Daoy (cell line): ENCODE results near the gene PAM16. TPM values are rescaled to one million over a fixed set of nuclear protein-coding genes. Genes with fewer than 3 reads are reported as not detected.
A peak's percentile ranks its signal among the peaks of the same experiment; 100 is the strongest.

ENCODE experiments used
- DNase-seq: peaks from one replicate; pipeline ENCODE4 v3.0.0-alpha.2; 2015; ENCODE audit warnings: low read depth
- total RNA-seq: library from RNA; depleted of rRNA; stranded (reverse); fragments of >200 nt; shearing (Covaris generic); gene quantifications from 2 replicates; pipeline ENCODE4 v1.2.3, GENCODE V29; 2014

The PAM16 gene
- total RNA-seq, 1 experiment from 2014 or later = 71.8 TPM

DNA sequence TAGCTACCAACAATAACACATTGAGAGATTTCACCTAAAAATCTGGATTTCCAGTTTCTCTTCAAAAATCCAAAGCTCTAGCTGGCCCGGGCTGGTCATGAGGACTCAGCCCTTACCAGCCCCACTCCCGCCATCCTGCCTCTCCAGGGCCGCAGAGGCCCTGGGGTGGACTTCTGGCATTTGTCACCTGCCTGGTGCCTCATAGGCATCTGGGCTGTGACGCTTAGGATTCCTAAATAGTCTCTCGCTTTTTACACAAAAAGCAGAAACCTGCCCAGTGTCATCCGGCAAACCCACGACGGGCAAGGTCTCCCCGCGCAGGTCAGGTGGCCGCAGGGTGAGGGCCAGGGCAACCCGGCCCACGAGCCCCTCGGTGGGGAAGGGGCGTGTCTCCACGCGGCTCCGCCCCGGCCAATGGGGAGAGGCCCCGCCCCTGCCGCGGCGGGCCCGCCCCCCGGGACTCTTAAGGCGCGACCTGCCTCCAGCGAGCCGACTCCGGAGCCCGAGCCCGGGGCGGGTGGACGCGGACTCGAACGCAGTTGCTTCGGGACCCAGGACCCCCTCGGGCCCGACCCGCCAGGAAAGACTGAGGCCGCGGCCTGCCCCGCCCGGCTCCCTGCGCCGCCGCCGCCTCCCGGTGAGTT is 20.4 kb upstream of the PAM16 start, which contains the start of gene VASN:
VASN (plus strand) TSS at position 492 of the 644 bp plus-strand sequence. CDS start 9,030 bp downstream, outside the sequence.
- DNase-seq = peak; percentile 77

DNA sequence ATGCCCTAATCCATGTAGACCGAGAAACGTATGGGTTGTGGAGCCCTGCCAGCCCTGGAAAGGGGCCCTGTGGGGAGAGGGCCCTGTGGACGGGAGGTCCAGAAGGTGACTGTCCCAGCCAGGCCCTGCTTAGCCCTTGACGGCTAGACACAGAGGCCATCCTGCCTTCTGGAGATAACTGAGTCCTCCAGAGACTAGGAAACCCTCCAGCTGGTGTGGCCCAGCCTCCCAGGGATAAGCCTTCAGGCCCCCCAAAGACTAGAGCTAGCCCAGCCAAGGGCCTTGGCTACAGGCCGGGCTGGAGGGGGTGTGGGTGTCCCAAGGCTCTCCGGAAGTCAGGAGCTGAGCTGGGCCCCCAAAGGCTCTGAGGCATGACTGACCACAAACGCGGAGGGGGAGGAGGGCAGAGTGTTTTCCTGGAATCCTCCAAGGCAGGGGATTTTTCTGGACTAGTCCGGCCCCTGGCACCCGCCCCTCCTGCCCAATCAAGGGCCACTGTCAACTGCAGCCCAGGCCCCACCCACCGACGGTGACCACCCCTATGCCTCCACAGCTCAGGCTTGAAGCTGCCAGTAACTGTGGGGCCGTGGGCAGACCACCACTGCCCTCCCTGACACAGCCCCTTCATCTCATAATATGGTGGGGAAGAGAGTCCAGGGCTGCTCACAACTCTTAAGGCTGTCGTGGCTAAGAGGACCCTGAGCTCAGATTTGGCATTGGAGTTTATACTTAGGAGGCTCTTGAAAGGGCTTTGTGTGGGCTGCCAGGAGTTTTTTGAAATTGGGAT is 19.6 kb upstream of the PAM16 start:
- peak; percentile 79 for DNase-seq

DNA sequence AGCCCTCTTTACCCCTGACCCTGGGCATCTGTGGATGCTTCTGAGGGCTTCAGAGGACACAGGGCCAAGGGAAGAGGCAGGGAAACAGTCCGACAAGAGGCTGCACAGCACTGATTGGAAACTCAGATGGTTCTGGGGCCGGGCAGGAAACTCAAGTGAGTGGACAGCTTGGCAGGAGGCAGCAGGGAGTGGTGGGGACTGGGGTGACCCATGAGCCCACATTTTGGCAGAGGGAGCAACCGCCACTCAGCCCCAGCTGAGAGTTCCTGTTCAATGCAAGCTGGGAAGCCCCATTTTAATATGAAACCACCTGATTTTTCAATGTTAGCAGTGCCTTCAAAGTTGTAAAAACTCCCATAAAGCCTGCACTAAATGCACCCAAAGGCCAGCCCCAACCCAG is 19.0 kb upstream of the PAM16 start:
- no peak for DNase-seq

DNA sequence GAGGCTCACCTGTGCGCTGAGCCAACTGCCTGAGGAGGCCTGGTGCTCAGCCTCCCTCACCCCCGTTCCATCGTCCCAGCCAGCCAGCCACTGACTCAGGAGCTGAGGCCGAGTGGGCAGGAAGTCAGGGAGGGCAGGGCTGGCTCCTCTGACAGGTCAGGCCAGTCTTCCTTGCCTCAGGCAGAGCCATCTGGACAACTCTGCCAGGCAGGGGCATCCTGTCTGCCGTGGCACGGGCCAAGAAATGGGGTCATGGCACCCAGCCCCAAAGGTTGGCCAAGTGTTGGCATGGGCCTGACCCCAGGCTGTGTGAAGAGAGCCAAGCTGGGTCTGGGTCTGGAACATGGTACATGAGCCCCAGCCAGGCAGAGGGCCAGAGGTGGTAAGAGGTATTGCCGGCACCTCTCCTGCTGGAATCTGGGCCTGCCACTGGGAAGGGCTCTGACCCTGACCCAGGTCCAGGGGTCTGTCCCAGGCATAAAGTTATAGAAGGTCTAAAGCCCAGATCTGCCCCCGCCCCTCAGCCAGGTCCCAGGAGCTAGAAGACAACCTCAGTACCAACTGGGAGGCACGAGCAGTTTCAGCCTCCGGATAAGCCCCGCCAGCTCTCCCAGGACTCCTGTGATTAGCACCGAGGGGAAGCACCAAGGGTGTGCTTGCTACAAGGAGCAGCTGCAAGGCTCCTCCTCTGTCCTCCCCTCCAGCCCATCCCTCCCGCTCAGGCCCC is 18.0 kb upstream of the PAM16 start:
- peak; percentile 70 for DNase-seq

DNA sequence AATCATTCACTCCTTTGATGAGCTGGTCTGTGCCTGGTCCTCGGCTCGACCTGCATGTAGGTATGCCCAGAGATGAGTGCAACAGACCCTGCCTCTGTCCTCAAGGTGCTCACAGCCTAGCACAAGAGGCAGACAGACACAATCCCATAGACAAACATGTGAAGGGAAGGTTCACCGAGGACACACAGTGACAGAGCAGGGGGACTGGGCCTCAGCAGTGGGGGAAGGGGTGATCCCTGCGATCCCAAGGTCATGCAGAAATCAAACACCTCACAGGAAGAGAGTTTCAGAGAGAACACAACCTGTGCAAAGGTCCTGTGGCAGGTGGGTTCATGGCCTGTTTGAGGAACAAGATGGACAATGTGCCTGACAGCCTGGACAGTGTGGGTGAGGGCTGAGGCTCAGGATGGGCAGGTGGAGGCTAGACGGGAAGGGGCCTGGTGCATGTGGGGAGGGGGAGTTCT is 16.3 kb upstream of the PAM16 start:
- DNase-seq = no peak

DNA sequence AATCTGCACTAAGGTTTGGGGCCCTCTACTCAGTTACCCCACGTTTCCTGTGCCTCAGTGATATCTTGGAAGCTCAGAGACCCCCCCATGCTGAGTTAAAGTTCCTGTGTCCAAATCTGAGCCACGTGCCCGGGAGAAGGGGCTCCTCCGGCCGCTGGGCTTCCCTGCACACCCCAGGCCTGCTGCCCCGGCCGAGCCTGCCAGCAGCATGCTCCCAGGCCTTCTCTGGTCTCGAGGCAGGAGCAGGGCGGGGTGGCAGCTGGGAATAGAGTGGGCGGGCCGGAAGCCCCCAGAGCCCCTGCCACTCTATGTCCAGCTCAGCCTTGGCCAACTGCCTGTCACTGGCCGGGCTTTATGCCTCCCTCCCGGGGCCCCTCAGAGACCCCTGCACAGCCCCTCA is 14.9 kb upstream of the PAM16 start:
- no peak for DNase-seq

DNA sequence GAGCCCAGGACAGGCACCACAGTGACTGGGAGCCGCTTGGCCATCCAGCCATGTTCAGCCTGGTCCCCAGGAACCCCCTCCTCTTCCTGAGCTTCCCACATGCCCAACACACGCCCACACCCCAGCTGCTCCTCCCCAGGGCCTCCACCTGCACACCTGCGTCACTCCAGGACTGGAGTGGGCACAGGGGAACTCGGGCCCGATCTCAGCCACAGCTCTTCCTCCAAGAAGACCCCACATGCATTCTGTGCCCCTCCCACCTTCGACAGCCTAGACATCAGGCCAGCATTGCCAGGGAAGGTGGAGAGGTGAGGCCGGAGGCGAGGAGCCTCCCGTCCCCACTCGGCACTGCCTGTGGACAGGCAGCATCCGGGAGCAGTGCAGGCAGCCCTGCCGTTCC is 14.5 kb upstream of the PAM16 start:
- no peak for DNase-seq

DNA sequence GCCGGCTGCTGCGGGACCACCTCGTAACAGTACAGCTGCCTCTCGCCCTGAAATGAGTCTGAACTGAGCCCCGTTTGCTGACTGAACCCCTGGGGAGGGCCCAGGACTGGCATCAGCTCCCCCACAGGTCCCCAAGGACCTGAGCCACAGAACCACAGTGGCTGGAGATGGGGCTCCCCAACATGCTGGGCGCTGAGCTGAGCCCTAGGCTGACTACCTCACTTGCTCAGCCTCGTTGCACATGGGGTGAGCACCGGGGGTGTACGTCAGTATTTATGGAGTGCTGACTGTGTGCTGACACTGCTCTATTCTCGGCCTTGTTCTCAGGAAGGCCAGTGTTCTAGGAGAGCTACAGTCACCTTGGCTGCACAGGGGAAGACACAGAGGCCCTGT is 13.9 kb upstream of the PAM16 start:
- no peak for DNase-seq

DNA sequence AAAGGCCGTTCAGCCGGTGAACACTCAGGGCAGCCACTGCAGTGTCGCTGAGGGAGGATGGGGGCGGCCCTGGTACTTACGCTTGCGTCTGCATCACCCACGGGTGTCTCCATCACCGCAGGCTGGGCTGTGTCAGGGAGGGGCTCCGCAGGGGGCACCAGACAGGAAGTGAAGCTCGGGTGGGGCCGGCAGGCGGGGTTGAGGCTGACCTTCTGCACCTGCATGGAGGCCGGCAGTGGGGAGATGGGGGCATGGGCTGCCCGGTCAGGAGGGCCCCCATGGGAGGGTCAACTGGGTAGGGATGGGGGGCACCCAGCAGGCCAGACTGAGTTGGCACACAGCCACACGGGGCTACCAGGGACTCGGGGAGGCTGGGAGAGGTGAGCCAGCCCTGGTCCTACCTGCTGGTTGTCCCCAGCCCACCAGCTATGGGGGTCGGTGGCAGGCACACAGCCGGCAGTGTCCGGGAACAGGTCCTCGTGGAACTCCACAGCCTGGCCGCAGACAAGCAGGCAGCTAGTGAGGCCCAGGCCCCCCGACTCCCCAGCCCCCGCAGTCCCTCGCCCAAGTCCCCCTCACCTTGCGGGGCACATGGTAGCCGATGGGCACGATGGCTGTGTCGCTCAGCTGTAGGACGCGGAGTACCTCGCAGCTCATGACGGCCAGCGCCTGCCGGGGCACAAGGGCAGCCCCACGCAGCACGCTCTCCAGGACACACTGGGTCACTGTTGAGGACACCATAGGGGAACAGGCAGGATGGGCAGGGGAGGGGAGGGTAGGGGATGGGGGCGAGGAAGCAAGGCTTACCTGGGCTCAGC is 13.3 kb upstream of the PAM16 start:
- DNase-seq = no peak

DNA sequence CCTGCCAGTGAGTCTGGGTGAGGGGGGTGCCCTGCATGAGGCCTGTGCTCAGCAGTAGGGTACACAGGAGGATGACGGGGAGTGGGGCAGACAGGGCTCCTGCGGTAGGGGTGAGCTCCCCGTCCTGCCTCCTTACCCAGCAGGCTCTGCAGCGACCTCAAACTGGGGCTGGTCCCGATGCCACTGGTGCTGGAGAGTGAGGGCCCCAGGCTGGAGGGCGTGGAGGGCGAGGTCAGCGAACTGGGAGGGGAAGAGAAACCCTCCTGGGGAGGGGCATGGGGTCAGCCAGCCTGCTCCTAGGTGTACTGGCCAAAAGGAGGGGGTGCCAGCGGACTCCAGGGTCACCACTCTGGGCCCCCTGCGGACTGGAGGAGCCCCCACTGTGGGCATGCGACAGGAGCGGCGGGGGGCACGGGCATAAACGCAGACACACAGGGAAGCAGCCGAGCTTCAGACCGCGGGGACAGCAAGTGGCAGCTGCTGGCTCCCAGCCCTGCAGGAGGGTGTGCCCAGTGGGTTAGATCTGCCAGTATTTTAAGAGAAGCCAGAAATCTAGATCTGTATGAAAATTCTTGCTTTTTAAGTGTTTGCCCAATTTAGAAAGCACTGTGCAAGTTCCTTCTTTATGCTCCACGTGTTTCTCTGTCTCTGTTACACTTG is 11.5 kb upstream of the PAM16 start:
- DNase-seq = no peak

DNA sequence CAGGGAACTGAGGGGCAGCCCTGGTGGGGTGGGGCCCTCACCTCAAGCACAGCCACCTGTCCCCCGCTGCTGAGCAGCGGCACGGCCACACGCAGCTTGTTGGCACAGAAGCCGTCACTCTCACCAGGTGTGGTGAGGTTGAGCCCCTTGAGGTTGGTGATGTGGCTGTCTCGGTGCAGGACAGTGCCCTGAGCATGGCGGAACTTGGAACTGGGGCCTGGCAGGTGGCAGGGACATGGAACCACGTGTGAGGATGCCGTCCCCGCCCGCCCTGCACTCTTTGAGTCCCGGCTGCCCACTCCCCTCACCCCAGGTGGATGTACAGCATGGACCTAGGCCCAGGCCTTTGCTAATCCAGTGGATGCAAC is 10.8 kb upstream of the PAM16 start:
- DNase-seq = no peak

DNA sequence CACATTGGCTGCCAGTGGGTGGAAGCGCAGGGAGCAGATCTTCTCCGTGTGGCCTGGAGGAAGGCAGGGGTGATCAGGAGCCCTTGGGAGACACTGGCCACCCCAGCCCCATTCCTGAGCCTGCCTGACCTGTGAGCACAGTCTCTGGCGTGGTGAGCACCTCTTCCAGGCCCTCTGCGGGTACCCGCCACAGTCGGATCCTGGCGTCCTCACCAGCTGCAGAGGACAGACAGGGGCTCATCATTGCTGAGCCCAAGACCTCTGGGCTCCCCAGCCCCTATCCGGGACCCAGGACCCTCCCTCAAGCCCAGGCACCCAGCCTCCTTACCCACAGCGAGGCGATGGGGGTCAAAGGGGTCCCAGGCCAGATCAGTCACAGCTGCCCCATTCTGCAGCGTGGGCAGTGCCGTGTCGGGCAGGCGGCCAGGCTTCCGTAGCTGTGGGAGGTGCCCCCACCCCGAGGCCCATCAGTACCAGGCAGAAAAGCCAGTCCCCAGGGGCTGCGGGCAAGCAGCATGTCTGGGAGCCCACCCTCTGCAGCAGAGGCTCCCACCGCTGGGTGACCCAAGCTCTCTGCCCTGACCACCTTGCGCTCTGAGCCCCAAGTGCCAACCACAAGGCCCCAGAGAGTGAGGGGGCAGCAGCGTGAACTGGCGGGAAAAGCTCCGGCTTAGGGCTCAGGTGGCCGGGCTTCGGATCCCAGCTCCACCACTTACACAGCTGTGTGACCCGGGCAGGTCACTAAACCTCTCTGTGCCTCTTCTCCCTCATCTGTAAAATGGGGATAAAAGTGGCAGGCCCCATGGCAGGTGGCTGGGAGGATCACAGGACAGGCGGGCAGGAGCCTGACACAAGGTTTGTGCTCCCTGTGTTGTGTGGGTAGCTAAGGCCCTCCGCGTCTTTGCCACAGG is 10.2 kb upstream of the PAM16 start:
- DNase-seq = no peak

DNA sequence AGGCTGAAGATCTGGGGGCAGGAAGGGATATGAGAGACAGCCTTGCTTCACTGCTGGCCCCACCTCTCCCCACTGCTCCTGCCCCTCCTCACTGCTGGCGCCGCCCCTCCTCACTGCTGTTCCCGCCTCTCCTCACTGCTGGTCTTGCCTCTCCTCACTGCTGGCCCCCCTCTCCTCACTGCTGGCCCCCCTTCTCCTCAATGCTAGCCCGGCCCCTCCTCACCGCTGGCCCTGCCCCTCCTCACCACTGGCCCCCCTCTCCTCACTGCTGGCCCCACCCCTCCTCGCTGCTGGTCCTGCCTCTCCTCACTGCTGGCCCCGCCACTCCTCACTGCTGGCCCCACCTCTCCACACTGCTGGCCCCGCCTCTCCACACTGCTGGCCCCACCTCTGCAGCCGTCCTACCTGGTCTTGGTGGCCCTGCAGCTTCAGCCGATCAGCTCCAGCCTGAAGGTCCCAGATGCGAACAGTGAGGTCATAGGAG is 9.5 kb upstream of the PAM16 start:
- peak; percentile 33 for DNase-seq

DNA sequence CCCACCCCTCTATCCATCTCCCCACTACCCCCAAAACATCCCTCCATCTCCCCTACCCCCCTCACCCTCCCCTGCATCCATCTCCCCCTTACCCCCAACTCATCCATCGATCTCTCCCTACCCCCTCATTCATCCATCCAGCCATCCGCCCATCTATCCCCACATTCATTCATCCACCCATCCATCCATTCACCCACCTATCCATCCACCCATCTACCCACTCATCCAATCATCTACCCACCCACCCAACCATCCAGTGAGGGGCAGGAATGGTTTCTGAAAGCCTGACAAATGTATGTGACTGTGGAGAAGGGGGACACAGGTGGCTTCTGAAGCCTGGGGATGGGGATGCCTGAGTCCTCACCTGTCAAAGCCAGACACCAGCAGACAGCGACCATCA is 8.8 kb upstream of the PAM16 start:
- no peak for DNase-seq

DNA sequence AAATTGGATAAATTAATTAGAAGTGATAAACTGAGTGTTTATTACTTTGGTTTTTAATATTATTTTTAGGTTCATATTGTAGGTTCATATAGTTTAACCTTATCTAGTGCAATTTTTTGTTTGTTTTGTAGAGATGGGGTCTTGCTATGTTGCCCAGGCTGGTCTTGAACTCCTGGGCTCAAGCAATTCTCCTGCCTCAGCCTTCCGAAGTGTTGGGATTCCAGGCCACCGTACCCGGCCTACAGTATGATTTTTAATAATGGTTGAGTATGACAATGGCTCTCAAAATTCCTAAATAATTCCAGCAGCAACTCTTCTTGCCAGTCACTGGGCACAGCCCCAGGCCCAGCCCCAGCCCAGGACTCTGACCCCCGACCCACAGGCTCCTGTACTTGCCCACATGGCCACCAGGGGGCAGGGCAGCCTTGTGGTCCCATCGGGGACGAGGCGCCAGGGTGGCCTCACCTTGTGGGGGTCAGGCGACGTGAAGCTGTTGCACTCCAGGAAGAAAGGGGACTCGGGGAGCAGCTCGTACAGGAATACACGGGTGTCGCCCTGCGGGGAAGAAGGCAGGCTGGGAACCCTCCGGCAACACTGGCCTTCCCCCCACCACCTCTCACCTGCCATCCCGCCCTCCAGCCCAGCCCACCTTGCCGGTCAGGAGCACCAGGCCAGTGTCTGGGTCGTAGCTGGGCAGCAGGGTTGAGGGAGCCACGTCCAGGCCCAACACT is 7.9 kb upstream of the PAM16 start:
- peak; percentile 48 for DNase-seq

DNA sequence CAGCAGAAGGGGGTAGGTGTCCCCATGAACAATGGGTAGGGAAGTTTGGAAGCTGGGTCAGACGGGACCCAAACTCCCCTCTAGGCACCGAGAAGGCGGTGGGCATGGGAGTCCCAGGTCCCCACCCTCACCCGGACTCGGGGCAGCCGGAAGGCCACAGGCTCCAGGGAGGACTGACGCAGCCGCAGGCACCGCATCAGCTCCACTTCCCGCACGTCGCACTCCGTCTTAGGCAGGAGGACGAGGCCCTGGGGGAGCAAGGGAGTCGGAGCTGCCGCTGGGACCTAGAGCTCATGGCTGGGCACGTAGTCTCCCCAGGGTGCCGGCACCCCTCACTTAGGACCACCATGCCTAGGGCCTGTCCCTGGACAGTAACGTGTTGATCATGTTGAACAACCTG is 7.1 kb upstream of the PAM16 start:
- no peak for DNase-seq

DNA sequence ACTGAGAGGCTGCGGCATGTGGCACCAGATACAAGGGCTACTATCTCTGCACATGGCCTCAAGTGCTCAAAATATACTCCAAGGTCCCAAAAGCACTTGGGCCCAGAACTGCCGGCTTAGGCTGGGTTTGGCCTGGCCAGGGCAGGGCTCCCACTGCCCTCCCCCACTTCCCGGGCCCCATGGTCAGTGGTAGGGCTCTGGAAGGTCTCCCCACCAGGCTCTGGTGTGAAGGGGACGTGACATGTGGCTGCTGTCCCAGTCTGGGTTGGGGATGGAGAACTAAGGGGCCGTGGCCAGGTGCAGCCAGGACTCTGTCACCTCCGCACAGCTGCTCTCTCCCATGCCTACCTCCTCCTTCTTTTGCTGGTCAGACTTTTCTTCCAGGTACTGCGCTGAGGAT is 5.7 kb upstream of the PAM16 start:
- no peak for DNase-seq

DNA sequence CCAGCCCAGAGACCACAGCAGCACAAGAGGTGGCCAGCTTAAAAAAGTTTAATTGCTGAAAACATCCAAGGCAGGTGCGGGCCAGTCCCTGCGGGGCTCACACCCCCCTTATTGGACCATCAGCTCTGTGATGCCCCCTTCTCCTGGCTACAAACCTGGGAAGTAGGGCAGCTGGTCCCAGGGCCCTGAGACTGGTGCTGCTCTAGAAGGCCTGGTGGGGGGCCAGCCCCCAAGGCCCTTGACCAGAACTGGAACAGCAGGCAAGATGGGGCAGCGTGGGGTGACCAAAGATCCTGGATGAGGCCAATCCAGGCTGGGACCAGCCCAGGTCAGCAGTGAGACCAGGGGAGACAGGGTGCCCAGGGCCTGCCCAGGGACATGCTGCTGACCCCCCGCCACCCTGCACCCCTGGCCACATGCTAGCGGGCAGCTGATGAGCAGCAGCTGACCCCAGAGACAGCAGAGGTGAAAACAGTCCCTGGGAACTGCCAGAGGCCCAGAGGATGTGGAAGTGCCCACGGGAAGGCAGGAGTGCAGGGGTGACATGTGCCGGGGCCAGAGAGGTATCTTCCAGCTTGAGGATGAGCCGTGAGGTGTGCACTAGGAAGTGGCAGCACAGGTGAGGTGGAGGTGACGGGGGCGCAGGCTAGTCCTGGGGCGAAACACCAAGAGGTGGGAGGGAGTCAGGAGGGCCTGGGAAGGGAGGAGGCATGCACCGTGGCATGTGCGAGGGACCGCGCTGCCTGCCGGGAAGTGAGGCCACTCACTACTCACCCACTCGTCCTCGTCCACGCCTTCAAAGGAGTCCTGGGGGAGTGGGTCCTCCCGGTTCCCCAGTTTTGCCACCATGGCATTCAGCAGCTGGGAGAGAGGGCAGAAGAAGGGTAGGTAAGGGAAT is 3.6 kb upstream of the PAM16 start:
- DNase-seq = no peak
